ENCODE measurements around the gene DECR2.

GRCh38 chr16:369866-370436 lies 31.7 kb upstream of the DECR2 start:
- TF ChIP-seq POLR2A (IDR thresholded peaks at IDR 0.05; ENCODE audit: low read depth, low read length) (no peak), CTCF (IDR thresholded peaks at IDR 0.05 in 2 of 3, conservative IDR thresholded peaks at IDR 0.05 in 1 of 3; ENCODE audit: control insufficient read depth in 2 of 3, extremely low read depth in 1 of 3, insufficient read depth in 1 of 3, low read depth in 3 of 3, low read length in 3 of 3) (no peak), RFX5 (IDR thresholded peaks at IDR 0.05; ENCODE audit: low read depth, low read length) (no peak)

All from GM12878 (cell line).